Karpas-422 (cell line): Measurements from ENCODE around the gene EVPLL. TPM values are rescaled to one million over a fixed set of nuclear protein-coding genes. Genes with fewer than 3 reads are reported as not detected.
"Not testable (repeated sequence)": the region's sequence is repeated elsewhere in the genome, so short reads cannot be mapped to it uniquely, and the experiment has no call there.

Source experiments
- DNase-seq: peaks from one replicate; pipeline ENCODE4 v3.0.0-alpha.2; 2015
- H2AFZ ChIP-seq: fragments of 200-600 bp; sonication (generic); 2 replicates; pipeline ENCODE4 v1.6.1; 2014; ENCODE audit warnings: antibody characterized with exemption, low read length, mixed read lengths
- H3K27ac ChIP-seq: fragments of 200-600 bp; sonication (generic); 2 replicates; pipeline ENCODE4 v1.5.1; 2014; ENCODE audit warnings: mild to moderate bottlenecking, low read length, moderate library complexity
- H3K27me3 ChIP-seq: fragments of 200-600 bp; sonication (generic); 2 replicates; pipeline ENCODE4 v1.6.1; 2014; ENCODE audit warnings: low read length, mixed read lengths
- H3K36me3 ChIP-seq: fragments of 200-600 bp; sonication (generic); 2 replicates; pipeline ENCODE4 v1.6.1; 2014; ENCODE audit warnings: low read length, mixed read lengths; ENCODE audit not compliant: insufficient read depth
- H3K4me1 ChIP-seq: fragments of 200-600 bp; sonication (generic); 2 replicates; pipeline ENCODE4 v1.6.1; 2014; ENCODE audit warnings: mild to moderate bottlenecking, low read length, mixed read lengths
- H3K4me2 ChIP-seq: fragments of 200-600 bp; sonication (generic); 2 replicates; pipeline ENCODE4 v1.6.1; 2014; ENCODE audit warnings: low read length, low read depth, mild to moderate bottlenecking; ENCODE audit not compliant: poor library complexity, severe bottlenecking
- H3K4me3 ChIP-seq: fragments of 200-600 bp; sonication (generic); 2 replicates; pipeline ENCODE4 v1.5.1; 2014; ENCODE audit warnings: mild to moderate bottlenecking, antibody characterized with exemption, low read length, mixed read lengths
- H3K79me2 ChIP-seq: fragments of 200-600 bp; sonication (generic); 2 replicates; pipeline ENCODE4 v1.6.1; 2014; ENCODE audit warnings: mild to moderate bottlenecking, low read length, mixed read lengths
- H3K9ac ChIP-seq: fragments of 200-600 bp; sonication (generic); 2 replicates; pipeline ENCODE4 v1.6.0; 2014; ENCODE audit warnings: low read length
- H3K9me2 ChIP-seq: fragments of 200-600 bp; sonication (generic), shearing (Covaris generic); replicated peaks from 2 replicates; pipeline ENCODE4 v1.6.0; 2014; ENCODE audit warnings: mild to moderate bottlenecking, low read length, moderate library complexity; ENCODE audit not compliant: insufficient read depth
- H3K9me3 ChIP-seq: fragments of 300-700, 200-600 bp; sonication (generic); 2 replicates; pipeline ENCODE4 v1.6.1; 2014; ENCODE audit warnings: low read length, mixed read lengths
- H4K20me1 ChIP-seq: fragments of 200-600 bp; sonication (generic); 2 replicates; pipeline ENCODE4 v1.6.1; 2014; ENCODE audit warnings: mild to moderate bottlenecking, antibody characterized with exemption, low read length, low read depth; ENCODE audit not compliant: insufficient read depth
- total RNA-seq: library from RNA; depleted of rRNA; stranded (reverse); fragments of >200 nt; shearing (Covaris generic); gene quantifications from 2 replicates; pipeline ENCODE4 v1.2.3, GENCODE V29; 2014; ENCODE audit warnings: low replicate concordance

EVPLL gene
- total RNA-seq, 1 experiment from 2014 or later, result not detected

GRCh38 chr17:18371455-18371854 is 6.1 kb upstream of the EVPLL start:
- no peaks in the 10 kb centered on the region for H3K36me3 ChIP-seq
- DNase-seq, result no peak
- no peaks in the 10 kb centered on the region for H3K9me3 ChIP-seq
- H3K4me3 ChIP-seq, result no peak overlapping the region
- no peaks in the 10 kb centered on the region for H4K20me1 ChIP-seq
- no peak overlapping the region for H3K27ac ChIP-seq
- H3K9me2 ChIP-seq, result no peaks in the 10 kb centered on the region
- no peak overlapping the region for H3K9ac ChIP-seq
- H3K4me1 ChIP-seq, result no peaks in the 10 kb centered on the region
- H2AFZ ChIP-seq, result no peak overlapping the region
- no peak overlapping the region for H3K4me2 ChIP-seq
- H3K79me2 ChIP-seq, result no peaks in the 10 kb centered on the region
- H3K27me3 ChIP-seq, result no peaks in the 10 kb centered on the region

GRCh38 chr17:18373181-18373580 is 4.4 kb upstream of the EVPLL start:
- not testable (repeated sequence) for H3K9me3 ChIP-seq, H3K4me2 ChIP-seq, DNase-seq, H3K27me3 ChIP-seq, H3K4me3 ChIP-seq, H3K4me1 ChIP-seq, H3K9me2 ChIP-seq, H3K9ac ChIP-seq, H3K79me2 ChIP-seq, H3K36me3 ChIP-seq, H4K20me1 ChIP-seq, H3K27ac ChIP-seq, H2AFZ ChIP-seq

- Histone ChIP-seq H3K4me1 (no peaks in the 10 kb centered on the region), H3K9ac (no peak overlapping the region), H4K20me1 (no peaks in the 10 kb centered on the region), H2AFZ (no peak overlapping the region), H3K9me2 (no peaks in the 10 kb centered on the region), H3K27ac (no peak overlapping the region), H3K27me3 (no peaks in the 10 kb centered on the region), H3K4me2 (no peak overlapping the region), H3K9me3 (no peaks in the 10 kb centered on the region), H3K4me3 (no peak overlapping the region), H3K36me3 (no peaks in the 10 kb centered on the region), H3K79me2 (no peaks in the 10 kb centered on the region)
- DNase-seq, result no peak
Observed at GRCh38 chr17:18374216-18374615, 3.4 kb upstream of the EVPLL start.

- no peak overlapping the region for H3K9ac ChIP-seq
- H3K27me3 ChIP-seq, result no peaks in the 10 kb centered on the region
- H4K20me1 ChIP-seq, result no peaks in the 10 kb centered on the region
- no peak overlapping the region for H3K27ac ChIP-seq
- H3K4me3 ChIP-seq, result no peak overlapping the region
- H2AFZ ChIP-seq, result no peak overlapping the region
- no peaks in the 10 kb centered on the region for H3K36me3 ChIP-seq
- H3K4me2 ChIP-seq, result no peak overlapping the region
- no peak for DNase-seq
- H3K9me2 ChIP-seq, result no peaks in the 10 kb centered on the region
- no peaks in the 10 kb centered on the region for H3K9me3 ChIP-seq
- no peaks in the 10 kb centered on the region for H3K79me2 ChIP-seq
- H3K4me1 ChIP-seq, result no peaks in the 10 kb centered on the region
Observed at GRCh38 chr17:18378205-18378505, 577 bp downstream of the EVPLL start.

GRCh38 chr17:18378614-18379013 is 1.0 kb downstream of the EVPLL start:
- DNase-seq, H3K4me2 ChIP-seq: not testable (repeated sequence)

GRCh38 chr17:18379246-18380146 is 1.9 kb downstream of the EVPLL start:
- Histone ChIP-seq H3K27ac (no peak overlapping the region), H3K9ac (no peak overlapping the region), H3K4me3 (no peak overlapping the region), H3K9me3 (no peaks in the 10 kb centered on the region), H2AFZ (no peak overlapping the region), H4K20me1 (no peaks in the 10 kb centered on the region), H3K4me2 (no peak overlapping the region), H3K79me2 (no peaks in the 10 kb centered on the region), H3K9me2 (no peaks in the 10 kb centered on the region), H3K27me3 (no peaks in the 10 kb centered on the region), H3K4me1 (no peaks in the 10 kb centered on the region), H3K36me3 (no peaks in the 10 kb centered on the region)
- no peak for DNase-seq

More at GRCh38 chr17:18378614-18379013, 1.0 kb downstream of the EVPLL start:
- not testable (repeated sequence) for H3K9me2 ChIP-seq, H3K4me3 ChIP-seq, H3K36me3 ChIP-seq, H2AFZ ChIP-seq, H3K79me2 ChIP-seq, H3K9me3 ChIP-seq, H3K9ac ChIP-seq, H3K27ac ChIP-seq, H3K4me1 ChIP-seq, H4K20me1 ChIP-seq, H3K27me3 ChIP-seq

- Histone ChIP-seq H3K9me3 (no peaks in the 10 kb centered on the region), H3K27ac (no peak overlapping the region), H3K79me2 (no peaks in the 10 kb centered on the region), H3K4me1 (no peaks in the 10 kb centered on the region), H3K4me2 (no peak overlapping the region), H3K9ac (no peak overlapping the region), H3K27me3 (no peaks in the 10 kb centered on the region), H3K9me2 (no peaks in the 10 kb centered on the region), H3K36me3 (no peaks in the 10 kb centered on the region), H4K20me1 (no peaks in the 10 kb centered on the region), H2AFZ (no peak overlapping the region), H3K4me3 (no peak overlapping the region)
- DNase-seq, result no peak
Observed at GRCh38 chr17:18380471-18381157, 3.0 kb downstream of the EVPLL start.

- no peak overlapping the region for H3K4me3 ChIP-seq
- no peaks in the 10 kb centered on the region for H3K4me1 ChIP-seq
- no peak overlapping the region for H2AFZ ChIP-seq
- H3K4me2 ChIP-seq, result no peak overlapping the region
- H3K27ac ChIP-seq, result no peak overlapping the region
- H3K79me2 ChIP-seq, result no peaks in the 10 kb centered on the region
- no peaks in the 10 kb centered on the region for H3K9me3 ChIP-seq
- H4K20me1 ChIP-seq, result no peaks in the 10 kb centered on the region
- no peaks in the 10 kb centered on the region for H3K27me3 ChIP-seq
- no peaks in the 10 kb centered on the region for H3K36me3 ChIP-seq
- H3K9ac ChIP-seq, result no peak overlapping the region
- no peak for DNase-seq
- no peaks in the 10 kb centered on the region for H3K9me2 ChIP-seq
Observed at GRCh38 chr17:18381158-18381952, 3.8 kb downstream of the EVPLL start.
